Retinal pigment epithelial cell (primary cell): Measurements from ENCODE around the gene MCM8.

Source experiments
- DNase-seq: peaks from one replicate; pipeline ENCODE4 v3.0.0-alpha.2; 2010; ENCODE audit warnings: low read depth
- H3K4me3 ChIP-seq: 2 replicates; pipeline ENCODE4 v1.5.1; 2011; ENCODE audit warnings: mild to moderate bottlenecking, low read length, control low read depth, moderate library complexity
- CTCF ChIP-seq: conservative IDR thresholded peaks from 2 replicates; pipeline ENCODE4 v1.5.1; 2011; ENCODE audit warnings: low read depth, low read length, control low read depth, inconsistent platforms

Gene MCM8

GRCh38 chr20:5969940-5970339 lies 19.5 kb downstream of the MCM8 start:
- no peak for TF ChIP-seq CTCF
- no peak overlapping the region for H3K4me3 ChIP-seq
- no peak for DNase-seq

DNA sequence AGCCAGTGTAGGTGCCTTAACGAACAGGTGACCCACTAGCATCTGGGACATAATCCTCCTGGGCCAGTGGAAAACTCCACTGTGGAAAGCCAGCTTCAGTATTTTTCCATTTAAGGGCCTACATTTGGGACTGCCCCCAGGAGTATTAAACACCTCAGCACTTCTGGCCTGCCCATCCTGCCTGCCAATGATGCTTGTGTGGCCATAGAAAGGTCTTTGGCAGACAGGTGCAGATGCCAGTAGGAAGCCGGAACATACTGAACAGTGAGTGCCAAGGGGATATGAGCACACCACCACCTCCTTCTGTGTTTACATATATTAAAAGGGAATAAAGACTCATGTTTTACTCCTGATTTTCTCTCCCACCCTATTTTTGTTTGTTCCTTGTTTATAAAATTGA lies 19.9 kb downstream of the MCM8 start:
- H3K4me3 ChIP-seq, result no peak overlapping the region
- no peak for DNase-seq
- TF ChIP-seq CTCF, result no peak

DNA sequence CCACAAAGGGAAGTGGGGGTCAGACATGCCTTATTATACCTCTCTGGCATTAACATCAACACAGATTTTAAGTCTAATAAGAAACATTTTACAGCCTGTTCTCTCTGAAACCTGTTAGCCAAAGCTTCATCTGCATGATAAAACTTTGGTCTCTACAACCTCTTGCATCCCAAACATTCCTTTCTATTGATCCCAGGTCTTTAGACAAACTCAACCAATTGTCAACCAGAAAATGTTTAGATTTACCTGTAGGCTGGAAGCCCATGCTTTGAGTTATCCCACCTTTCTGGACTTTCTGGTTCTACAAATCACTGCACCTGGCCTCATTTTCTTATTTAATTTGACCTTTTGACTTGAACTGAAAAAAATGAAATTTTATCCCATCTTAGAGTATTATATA lies 20.8 kb downstream of the MCM8 start:
- no peak for TF ChIP-seq CTCF
- DNase-seq, result no peak
- H3K4me3 ChIP-seq, result no peak overlapping the region

DNA sequence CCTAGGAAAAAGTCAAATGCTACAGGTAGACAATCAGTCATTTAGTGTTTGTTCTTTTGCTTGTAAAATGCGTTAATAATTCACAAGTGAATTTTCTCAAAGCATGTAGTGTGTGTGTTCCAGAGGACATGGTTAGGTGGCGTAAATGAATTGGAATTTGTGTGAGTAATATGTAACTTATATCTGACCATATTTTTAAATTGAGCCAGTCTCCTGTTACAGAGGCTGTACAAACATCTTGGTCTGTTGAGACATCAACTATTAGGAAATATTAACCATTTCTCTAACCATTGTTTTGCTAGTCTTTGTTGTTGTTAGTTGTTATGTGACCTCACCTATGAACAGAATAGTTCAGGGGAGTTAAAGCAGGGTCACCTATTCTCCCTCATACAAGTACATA lies 22.7 kb downstream of the MCM8 start:
- no peak overlapping the region for H3K4me3 ChIP-seq
- TF ChIP-seq CTCF, result no peak
- no peak for DNase-seq

DNA sequence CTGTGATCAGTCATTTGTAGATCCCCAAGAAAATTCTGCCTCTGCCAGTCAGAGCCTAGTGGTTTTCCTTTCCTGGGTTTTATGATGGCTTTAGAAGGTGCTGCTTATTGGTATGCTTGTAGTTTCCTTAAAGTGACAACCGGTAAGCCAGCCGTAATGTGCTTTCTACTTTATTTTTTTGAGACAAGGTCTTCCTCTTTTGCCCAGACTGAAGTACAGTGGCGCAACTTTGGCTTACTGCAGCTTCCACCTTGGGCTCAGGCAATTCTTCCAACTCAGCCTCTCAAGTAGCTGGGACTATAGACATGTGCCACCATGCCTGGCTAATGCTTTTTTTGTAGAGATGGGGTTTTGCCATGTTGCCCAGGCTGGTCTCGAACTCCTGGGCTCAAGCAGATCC lies 23.5 kb downstream of the MCM8 start:
- no peak for DNase-seq
- H3K4me3 ChIP-seq, result no peak overlapping the region
- TF ChIP-seq CTCF, result no peak

DNA sequence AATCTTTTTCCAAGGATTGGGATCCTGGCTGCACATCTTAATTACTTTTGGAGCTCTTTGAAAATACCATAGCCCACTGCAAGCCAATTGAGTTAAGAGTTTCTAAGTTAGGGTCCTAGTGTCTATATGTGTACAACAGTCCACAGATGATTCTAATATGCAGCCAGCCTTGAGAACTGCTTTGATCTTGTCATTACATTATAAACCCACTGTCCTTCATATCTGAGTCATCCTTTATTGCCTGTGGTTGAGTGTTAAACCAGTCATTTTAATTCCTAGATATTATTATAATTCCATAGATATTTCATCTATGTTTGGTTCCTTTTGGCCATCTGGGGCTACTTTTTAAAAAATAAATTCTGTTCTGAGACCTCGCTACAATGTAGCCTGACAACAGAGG lies 24.1 kb downstream of the MCM8 start:
- no peak for TF ChIP-seq CTCF
- no peak overlapping the region for H3K4me3 ChIP-seq

DNA sequence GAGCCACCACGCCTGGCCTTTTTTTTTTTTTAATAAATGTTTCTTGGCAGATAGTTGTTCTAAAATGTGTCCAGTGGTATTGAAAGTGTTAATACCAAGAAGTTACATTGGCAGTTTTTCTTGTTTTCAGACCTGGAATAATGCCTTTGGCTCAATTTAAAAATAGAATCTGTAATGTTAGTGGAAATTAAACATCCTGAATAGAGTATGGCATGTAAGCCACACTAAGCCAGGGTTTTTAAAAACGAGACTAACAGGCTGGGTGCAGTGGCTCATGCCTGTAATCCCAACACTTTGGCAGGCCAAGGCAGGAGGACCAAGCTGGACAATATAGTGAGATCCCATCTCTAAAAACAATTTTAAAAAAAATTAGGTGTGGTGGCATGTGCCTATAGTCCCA lies 25.3 kb downstream of the MCM8 start:
- DNase-seq, result no peak
- no peak for TF ChIP-seq CTCF
- H3K4me3 ChIP-seq, result no peak overlapping the region

More for the DNA sequence above, 24.1 kb downstream of the MCM8 start:
- DNase-seq, result no peak
